PC-3 (cell line): ENCODE data around the gene PXMP4.

Source experiments
- CTCF ChIP-seq: fragments of 300-600 bp; sonication (generic); conservative IDR thresholded peaks from 2 replicates; pipeline ENCODE4 v1.5.1; 2017; ENCODE audit warnings: antibody characterized with exemption, low read depth, mild to moderate bottlenecking, low read length
- EZH2 ChIP-seq: fragments of 300-600 bp; sonication (generic); IDR thresholded peaks from one replicate; pipeline ENCODE4 v1.6.1; 2017; ENCODE audit warnings: antibody characterized with exemption, mild to moderate bottlenecking, low read length; ENCODE audit not compliant: unreplicated experiment
- EZH2phosphoT487 ChIP-seq: fragments of 300-600 bp; sonication (generic); IDR thresholded peaks from 2 replicates; pipeline ENCODE4 v1.6.1; 2018; ENCODE audit warnings: mild to moderate bottlenecking, antibody characterized with exemption, low read length, borderline replicate concordance

DNA sequence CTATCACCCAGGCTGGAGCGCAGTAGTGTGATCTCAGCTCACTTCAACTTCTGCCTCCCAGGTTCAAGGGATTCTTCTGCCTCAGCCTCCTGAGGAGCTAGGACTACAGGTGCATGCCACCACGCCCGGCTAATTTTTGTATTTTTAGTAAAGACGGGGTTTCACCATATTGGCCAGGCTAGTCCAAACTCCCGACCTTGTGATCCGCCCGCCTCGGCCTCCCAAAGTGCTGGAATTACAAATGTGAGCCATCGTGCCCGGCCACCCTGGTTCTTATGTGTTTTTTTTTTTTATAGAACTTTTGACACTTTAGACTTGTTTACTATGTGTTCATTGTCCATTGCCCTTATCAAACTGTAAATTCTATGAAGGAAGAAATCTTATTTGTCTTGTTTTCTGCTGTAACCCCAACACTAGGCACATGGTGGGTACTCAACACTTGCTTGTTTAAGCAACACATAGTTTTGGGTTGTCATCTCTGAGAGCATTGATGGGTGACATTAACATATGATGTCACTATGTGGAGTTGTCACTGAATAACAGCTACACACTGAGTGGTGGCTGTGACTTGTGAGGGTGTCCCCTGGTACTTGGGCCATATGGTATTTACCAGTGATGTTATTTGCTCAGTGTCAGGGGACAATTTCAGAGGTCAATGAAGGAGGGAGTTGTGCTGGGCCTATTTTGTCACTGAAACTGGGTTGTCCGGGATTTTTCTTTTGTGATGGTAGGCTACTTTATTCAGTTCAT is 1.5 kb upstream of the PXMP4 start:
- TF ChIP-seq CTCF: no peak
- no peak for TF ChIP-seq EZH2
- no peak for TF ChIP-seq EZH2phosphoT487
